ENCODE measurements around the gene PCDHB6.
A peak's percentile ranks its signal among the peaks of the same experiment; 100 is the strongest.

DNA sequence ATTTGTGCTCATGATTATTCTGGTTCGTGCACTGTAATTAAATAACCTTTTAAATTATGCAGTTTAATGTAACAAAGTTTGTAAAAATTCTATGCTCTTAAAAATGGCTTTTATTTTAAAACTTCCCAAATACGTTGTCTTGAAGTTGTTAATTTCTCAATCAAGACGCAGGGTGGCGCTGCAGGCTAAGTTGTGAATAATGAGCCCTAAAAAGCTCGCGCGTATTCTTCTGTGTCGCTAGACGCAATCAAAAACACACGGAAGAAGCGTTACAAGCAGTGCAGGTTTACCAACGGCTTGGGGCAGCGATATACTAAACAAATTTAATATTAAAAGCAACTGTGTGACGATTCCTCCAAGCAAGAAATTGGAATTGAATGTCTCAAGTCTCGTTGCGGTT lies 28.3 kb upstream of the PCDHB6 start, which contains the start of gene PCDHB4:
- TF ChIP-seq, protein P1, sequence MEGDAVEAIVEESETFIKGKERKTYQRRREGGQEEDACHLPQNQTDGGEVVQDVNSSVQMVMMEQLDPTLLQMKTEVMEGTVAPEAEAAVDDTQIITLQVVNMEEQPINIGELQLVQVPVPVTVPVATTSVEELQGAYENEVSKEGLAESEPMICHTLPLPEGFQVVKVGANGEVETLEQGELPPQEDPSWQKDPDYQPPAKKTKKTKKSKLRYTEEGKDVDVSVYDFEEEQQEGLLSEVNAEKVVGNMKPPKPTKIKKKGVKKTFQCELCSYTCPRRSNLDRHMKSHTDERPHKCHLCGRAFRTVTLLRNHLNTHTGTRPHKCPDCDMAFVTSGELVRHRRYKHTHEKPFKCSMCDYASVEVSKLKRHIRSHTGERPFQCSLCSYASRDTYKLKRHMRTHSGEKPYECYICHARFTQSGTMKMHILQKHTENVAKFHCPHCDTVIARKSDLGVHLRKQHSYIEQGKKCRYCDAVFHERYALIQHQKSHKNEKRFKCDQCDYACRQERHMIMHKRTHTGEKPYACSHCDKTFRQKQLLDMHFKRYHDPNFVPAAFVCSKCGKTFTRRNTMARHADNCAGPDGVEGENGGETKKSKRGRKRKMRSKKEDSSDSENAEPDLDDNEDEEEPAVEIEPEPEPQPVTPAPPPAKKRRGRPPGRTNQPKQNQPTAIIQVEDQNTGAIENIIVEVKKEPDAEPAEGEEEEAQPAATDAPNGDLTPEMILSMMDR (IDR thresholded peaks at IDR 0.05) = peak in 2 of 3 experiments; percentile 53 to 58
- TF ChIP-seq POLR2A (IDR thresholded peaks at IDR 0.05) = no peak

Measured in testis (tissue), 2 donors.